ENCODE data around the gene CAPZB. TPM values are rescaled to one million over a fixed set of nuclear protein-coding genes. Genes with fewer than 3 reads are reported as not detected.

CAPZB gene
- polyA plus RNA-seq, 1 donor from 2014 or later, result 159 TPM

DNA sequence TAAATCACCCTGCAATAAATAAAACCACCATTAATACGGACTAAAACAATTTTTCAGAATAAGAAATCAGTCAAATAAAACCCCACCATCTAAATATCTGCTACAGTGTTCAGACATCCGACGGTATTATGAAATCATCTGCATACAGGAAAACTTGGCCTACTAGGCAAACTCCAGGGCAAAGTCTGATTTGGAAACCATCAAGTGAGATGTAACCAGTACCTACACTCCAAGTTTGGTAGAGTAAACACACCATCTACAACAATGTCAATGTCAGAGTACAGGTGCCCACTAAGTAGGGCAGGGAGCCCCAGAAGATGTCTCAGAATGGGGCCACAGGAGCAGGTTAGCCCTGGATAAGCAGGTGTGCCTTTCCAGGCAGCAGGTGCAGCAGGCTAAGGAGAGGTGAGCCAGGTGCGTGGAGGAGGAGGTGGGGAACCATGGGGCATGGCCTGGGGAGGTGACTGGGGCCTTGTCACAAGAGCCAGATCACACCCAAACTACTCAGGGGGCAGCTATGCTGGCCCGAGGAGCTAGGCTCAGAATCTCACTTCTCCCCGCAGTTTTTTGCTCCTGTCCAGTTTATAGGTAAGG, 59.6 kb downstream of the CAPZB start (continued):
- TF ChIP-seq, protein P1, sequence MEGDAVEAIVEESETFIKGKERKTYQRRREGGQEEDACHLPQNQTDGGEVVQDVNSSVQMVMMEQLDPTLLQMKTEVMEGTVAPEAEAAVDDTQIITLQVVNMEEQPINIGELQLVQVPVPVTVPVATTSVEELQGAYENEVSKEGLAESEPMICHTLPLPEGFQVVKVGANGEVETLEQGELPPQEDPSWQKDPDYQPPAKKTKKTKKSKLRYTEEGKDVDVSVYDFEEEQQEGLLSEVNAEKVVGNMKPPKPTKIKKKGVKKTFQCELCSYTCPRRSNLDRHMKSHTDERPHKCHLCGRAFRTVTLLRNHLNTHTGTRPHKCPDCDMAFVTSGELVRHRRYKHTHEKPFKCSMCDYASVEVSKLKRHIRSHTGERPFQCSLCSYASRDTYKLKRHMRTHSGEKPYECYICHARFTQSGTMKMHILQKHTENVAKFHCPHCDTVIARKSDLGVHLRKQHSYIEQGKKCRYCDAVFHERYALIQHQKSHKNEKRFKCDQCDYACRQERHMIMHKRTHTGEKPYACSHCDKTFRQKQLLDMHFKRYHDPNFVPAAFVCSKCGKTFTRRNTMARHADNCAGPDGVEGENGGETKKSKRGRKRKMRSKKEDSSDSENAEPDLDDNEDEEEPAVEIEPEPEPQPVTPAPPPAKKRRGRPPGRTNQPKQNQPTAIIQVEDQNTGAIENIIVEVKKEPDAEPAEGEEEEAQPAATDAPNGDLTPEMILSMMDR (IDR thresholded peaks at IDR 0.05; ENCODE audit: poor library complexity, severe bottlenecking), result no peak

DNA sequence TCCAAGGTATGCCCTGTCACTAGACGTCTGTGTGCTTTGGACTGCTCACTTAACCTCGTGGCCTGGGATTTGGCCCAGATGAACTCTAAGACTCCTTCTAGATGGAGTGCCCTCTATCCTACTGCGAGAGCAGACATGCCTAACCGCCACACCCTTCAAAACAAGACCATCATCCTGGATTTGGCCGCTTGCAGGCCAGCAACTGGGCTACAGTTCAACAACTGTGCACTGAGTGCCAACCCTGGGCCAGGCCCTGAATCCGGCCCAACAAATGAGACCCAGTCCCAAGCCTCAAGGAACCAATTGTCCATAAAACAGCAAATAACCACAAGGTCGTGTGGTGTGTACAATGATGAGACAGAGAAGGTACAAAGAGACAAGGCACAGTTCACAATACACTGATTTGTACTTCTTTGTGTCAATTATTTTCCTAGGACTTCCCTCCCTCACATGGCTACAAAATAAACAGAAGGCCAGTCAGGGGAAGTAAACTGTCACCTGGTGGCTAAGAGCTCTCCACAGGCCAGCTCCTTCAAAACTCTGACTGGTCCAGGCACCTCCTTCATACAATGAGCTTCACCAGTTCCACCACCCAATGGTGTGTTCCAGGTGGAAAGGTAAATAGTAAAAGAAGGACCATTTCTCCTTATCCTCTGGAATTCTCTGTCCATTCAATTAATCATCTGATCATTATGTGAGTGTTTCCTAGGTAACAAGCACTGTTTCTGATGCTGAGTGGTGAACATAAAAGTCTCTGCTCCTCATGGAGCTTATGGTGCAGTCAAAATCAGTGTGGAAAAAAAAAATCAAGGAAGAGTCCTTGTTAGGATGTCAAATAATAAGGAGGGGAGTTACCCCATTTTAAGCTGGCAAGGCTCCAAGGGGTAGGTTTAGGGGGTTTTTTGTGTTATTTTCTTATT, 60.4 kb downstream of the CAPZB start:
- Histone ChIP-seq H3K27me3 (ENCODE audit: insufficient read depth, low read depth, low read length) (no peaks in the 10 kb centered on the region), H3F3A (ENCODE audit: insufficient read depth, low read length, poor library complexity, severe bottlenecking) (no peaks in the 10 kb centered on the region), H3K36me3 (ENCODE audit: insufficient read depth, low read length) (no peaks in the 10 kb centered on the region), H3K27ac (ENCODE audit: low read length) (no peak overlapping the region), H3K4me3 (ENCODE audit: low read length) (no peak overlapping the region), H3K9me3 (ENCODE audit: low read length) (no peaks in the 10 kb centered on the region), H4K20me1 (ENCODE audit: insufficient read depth) (no peaks in the 10 kb centered on the region), H3K4me2 (ENCODE audit: low read length) (no peak overlapping the region), H3K79me2 (replicated peaks; ENCODE audit: insufficient read depth, low read length) (peaks cover 18% of the 10 kb centered on the region), H3K9ac (ENCODE audit: low read length) (no peak overlapping the region), H3K9me2 (ENCODE audit: insufficient read depth, low read length) (no peaks in the 10 kb centered on the region), H2AFZ (ENCODE audit: low read depth, low read length) (no peak overlapping the region)
- TF ChIP-seq TAF1 (IDR thresholded peaks at IDR 0.05; ENCODE audit: low read depth) (no peak), EP300 (conservative IDR thresholded peaks at IDR 0.05; ENCODE audit: poor library complexity, severe bottlenecking) (no peak), MXI1 (conservative IDR thresholded peaks at IDR 0.05; ENCODE audit: poor library complexity, severe bottlenecking) (no peak), RAD21 (conservative IDR thresholded peaks at IDR 0.05) (no peak), EZH2 (IDR thresholded peaks at IDR 0.05; ENCODE audit: borderline replicate concordance, insufficient read depth, low read length, poor library complexity, severe bottlenecking) (no peak), POLR2AphosphoS5 (IDR thresholded peaks at IDR 0.05) (no peak), SMC3 (conservative IDR thresholded peaks at IDR 0.05; ENCODE audit: poor library complexity) (no peak)
- TF ChIP-seq, protein P1 (IDR thresholded peaks at IDR 0.05; ENCODE audit: poor library complexity, severe bottlenecking), result no peak
- TF ChIP-seq, protein P2, sequence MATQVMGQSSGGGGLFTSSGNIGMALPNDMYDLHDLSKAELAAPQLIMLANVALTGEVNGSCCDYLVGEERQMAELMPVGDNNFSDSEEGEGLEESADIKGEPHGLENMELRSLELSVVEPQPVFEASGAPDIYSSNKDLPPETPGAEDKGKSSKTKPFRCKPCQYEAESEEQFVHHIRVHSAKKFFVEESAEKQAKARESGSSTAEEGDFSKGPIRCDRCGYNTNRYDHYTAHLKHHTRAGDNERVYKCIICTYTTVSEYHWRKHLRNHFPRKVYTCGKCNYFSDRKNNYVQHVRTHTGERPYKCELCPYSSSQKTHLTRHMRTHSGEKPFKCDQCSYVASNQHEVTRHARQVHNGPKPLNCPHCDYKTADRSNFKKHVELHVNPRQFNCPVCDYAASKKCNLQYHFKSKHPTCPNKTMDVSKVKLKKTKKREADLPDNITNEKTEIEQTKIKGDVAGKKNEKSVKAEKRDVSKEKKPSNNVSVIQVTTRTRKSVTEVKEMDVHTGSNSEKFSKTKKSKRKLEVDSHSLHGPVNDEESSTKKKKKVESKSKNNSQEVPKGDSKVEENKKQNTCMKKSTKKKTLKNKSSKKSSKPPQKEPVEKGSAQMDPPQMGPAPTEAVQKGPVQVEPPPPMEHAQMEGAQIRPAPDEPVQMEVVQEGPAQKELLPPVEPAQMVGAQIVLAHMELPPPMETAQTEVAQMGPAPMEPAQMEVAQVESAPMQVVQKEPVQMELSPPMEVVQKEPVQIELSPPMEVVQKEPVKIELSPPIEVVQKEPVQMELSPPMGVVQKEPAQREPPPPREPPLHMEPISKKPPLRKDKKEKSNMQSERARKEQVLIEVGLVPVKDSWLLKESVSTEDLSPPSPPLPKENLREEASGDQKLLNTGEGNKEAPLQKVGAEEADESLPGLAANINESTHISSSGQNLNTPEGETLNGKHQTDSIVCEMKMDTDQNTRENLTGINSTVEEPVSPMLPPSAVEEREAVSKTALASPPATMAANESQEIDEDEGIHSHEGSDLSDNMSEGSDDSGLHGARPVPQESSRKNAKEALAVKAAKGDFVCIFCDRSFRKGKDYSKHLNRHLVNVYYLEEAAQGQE (IDR thresholded peaks at IDR 0.05; ENCODE audit: borderline replicate concordance), result no peak
